Endothelial cell of umbilical vein (primary cell): ENCODE measurements around the gene TCN1. TPM values are rescaled to one million over a fixed set of nuclear protein-coding genes. Genes with fewer than 3 reads are reported as not detected.

Experiments
- BruUV-seq: library from RNA; stranded (reverse); fragments of 400-500 nt; replicated peaks from 2 replicates; lab custom pipeline; 2021; lab: Mats Ljungman, UMichigan
- CTCF ChIA-PET: fragments of 300-600, 350-600 bp; sonication (Branson Sonifier 250); formaldehyde crosslinking; loops from one replicate; lab custom pipeline; 2021; ENCODE audit warnings: antibody characterized with exemption, inconsistent platforms; lab: Charles Lee
- POLR2A ChIA-PET: fragments of 300-600, 350-600 bp; sonication (Branson Sonifier 250); formaldehyde crosslinking; loops from one replicate; lab custom pipeline; 2021; ENCODE audit warnings: antibody characterized with exemption, inconsistent platforms; lab: Charles Lee
- DNase-seq: peaks from one replicate; pipeline ENCODE4 v3.0.0-alpha.2; 2011; ENCODE audit warnings: low read depth, low spot score
- FAIRE-seq: peaks from 2 replicates; lab custom pipeline; 2011; peaks lifted over from hg19 to GRCh38; lab: Jason Lieb, UNC
- H2AFZ ChIP-seq: 2 replicates; pipeline ENCODE4 v1.6.0; 2012; ENCODE audit warnings: low read depth, low read length, control low read depth, inconsistent platforms
- H3K27ac ChIP-seq: 2 replicates; pipeline ENCODE4 v1.5.1; 2011; ENCODE audit warnings: low read depth, mild to moderate bottlenecking, control low read depth, low read length, moderate library complexity; ENCODE audit not compliant: insufficient read depth
- H3K27me3 ChIP-seq, 2 experiments: 2 replicates each; pipeline versions ENCODE4 v1.6.0 to v1.6.1; 2011; ENCODE audit warnings: low read length in 2 of 2, mixed read lengths in 1 of 2; ENCODE audit not compliant: control insufficient read depth in 2 of 2, insufficient read depth in 2 of 2
- H3K36me3 ChIP-seq, 2 experiments: 2 replicates in 1 of 2; 3 replicates in 1 of 2; pipeline ENCODE4 v1.5.1; 2011; ENCODE audit warnings: low read length in 2 of 2, mild to moderate bottlenecking in 1 of 2, moderate library complexity in 1 of 2; ENCODE audit not compliant: control insufficient read depth in 2 of 2, insufficient read depth in 2 of 2; ENCODE audit errors: extremely low read depth in 1 of 2
- H3K4me1 ChIP-seq: 3 replicates; pipeline ENCODE4 v1.5.1; 2011; ENCODE audit warnings: mild to moderate bottlenecking, low read length; ENCODE audit not compliant: control insufficient read depth, insufficient read depth; ENCODE audit errors: extremely low read depth
- H3K4me2 ChIP-seq: 2 replicates; pipeline ENCODE4 v1.6.1; 2011; ENCODE audit warnings: low read length, control low read depth, mixed read lengths; ENCODE audit not compliant: insufficient read depth
- H3K4me3 ChIP-seq, 3 experiments: fragments of 200-600 bp in 1 of 3; sonication (generic), shearing (Covaris generic) in 1 of 3; replicated peaks in 1 of 3; 2 replicates each; pipeline ENCODE4 v1.5.1; 2011 to 2016; ENCODE audit warnings: control low read depth in 3 of 3, low read length in 3 of 3, mild to moderate bottlenecking in 2 of 3, inconsistent platforms in 1 of 3, low read depth in 1 of 3, moderate library complexity in 1 of 3; ENCODE audit not compliant: insufficient read depth in 1 of 3
- H3K79me2 ChIP-seq: 2 replicates; pipeline ENCODE4 v1.6.0; 2012; ENCODE audit warnings: low read length, inconsistent platforms; ENCODE audit not compliant: control insufficient read depth, insufficient read depth
- H3K9ac ChIP-seq: replicated peaks from 2 replicates; pipeline ENCODE3; 2011; ENCODE audit warnings: low read length, control low read depth; ENCODE audit not compliant: insufficient read depth; ENCODE audit errors: extremely low read depth
- H3K9me1 ChIP-seq: replicated peaks from 3 replicates; pipeline ENCODE4 v1.6.0; 2011; ENCODE audit warnings: mild to moderate bottlenecking, low read length; ENCODE audit not compliant: control insufficient read depth, insufficient read depth; ENCODE audit errors: extremely low read depth
- H3K9me3 ChIP-seq: replicated peaks from 2 replicates; pipeline ENCODE4 v1.5.1; 2012; ENCODE audit warnings: low read length, inconsistent platforms; ENCODE audit not compliant: control insufficient read depth, insufficient read depth
- H4K20me1 ChIP-seq: replicated peaks from 2 replicates; pipeline ENCODE3; 2011; ENCODE audit warnings: mild to moderate bottlenecking, low read length; ENCODE audit not compliant: control insufficient read depth, insufficient read depth; ENCODE audit errors: extremely low read depth
- CTCF ChIP-seq, 2 donors: IDR thresholded peaks; 1 replicate in 1 of 2; 2 replicates in 1 of 2; pipeline ENCODE4 v1.5.1; 2011; ENCODE audit warnings: low read length in 2 of 2, mild to moderate bottlenecking in 2 of 2, moderate library complexity in 2 of 2, control low read depth in 1 of 2, inconsistent platforms in 1 of 2, low read depth in 1 of 2; ENCODE audit not compliant: insufficient read depth in 1 of 2; ENCODE audit errors: extremely low read depth in 1 of 2
- EZH2 ChIP-seq: IDR thresholded peaks from 2 replicates; pipeline ENCODE4 v1.6.1; 2012; ENCODE audit warnings: borderline replicate concordance, low read depth, mild to moderate bottlenecking, moderate library complexity, low read length, inconsistent platforms; ENCODE audit not compliant: severe bottlenecking
- FOS ChIP-seq: IDR thresholded peaks from 2 replicates; pipeline ENCODE4 v1.6.1; 2011; ENCODE audit warnings: mild to moderate bottlenecking, low read length, moderate library complexity, borderline replicate concordance; ENCODE audit not compliant: insufficient read depth
- GATA2 ChIP-seq: IDR thresholded peaks from 2 replicates; pipeline ENCODE4 v1.7.0; 2011; ENCODE audit warnings: low read depth, mild to moderate bottlenecking, moderate library complexity, mixed read lengths, low read length; ENCODE audit not compliant: insufficient read length, insufficient read depth
- JUN ChIP-seq: IDR thresholded peaks from 2 replicates; pipeline ENCODE4 v1.6.1; 2011; ENCODE audit warnings: borderline replicate concordance, low read depth; ENCODE audit not compliant: insufficient read length, insufficient read depth
- MYC ChIP-seq: IDR thresholded peaks from one replicate; pipeline ENCODE4 v1.6.1; 2011; ENCODE audit warnings: mild to moderate bottlenecking, low read depth, low read length
- POLR2A ChIP-seq: IDR thresholded peaks from 2 replicates; pipeline ENCODE4 v1.6.1; 2012; ENCODE audit warnings: low read depth, mild to moderate bottlenecking, control low read depth, low read length
- POLR2AphosphoS5 ChIP-seq: IDR thresholded peaks from 2 replicates; pipeline ENCODE4 v1.6.1; 2012; ENCODE audit warnings: low read depth, mild to moderate bottlenecking, control low read depth, low read length, moderate library complexity; ENCODE audit not compliant: insufficient read depth
- dilution Hi-C: fragments of 300-500 bp; cut with MboI; formaldehyde crosslinking; loops from one replicate; pipeline ENCODE4 v1.15.0; 2019; ENCODE audit warnings: low sequenced_read_pairs; ENCODE audit not compliant: extremely low pct_ligation_motif_present
- intact Hi-C: fragments of 100-400 bp; cut with micrococcal nuclease; formaldehyde crosslinking; loops from one replicate; pipeline ENCODE4 v1.10.0; 2022
- polyA plus RNA-seq, 4 experiments: library from polyadenylated mRNA; depleted of rRNA in 3 of 4; stranded (reverse) in 3 of 4; unstranded in 1 of 4; fragments of >200 nt; gene quantifications; 2 replicates each; pipeline versions ENCODE4 v1.2.1 to v1.2.3, GENCODE V29; 2011 to 2012; ENCODE audit warnings: missing spikeins in 1 of 4
- total RNA-seq: library from RNA; stranded (reverse); gene quantifications from 2 replicates; pipeline ENCODE4 v1.2.3, GENCODE V29; 2021
- TF ChIP-seq, protein P1 (sequence below): IDR thresholded peaks from 2 replicates; pipeline ENCODE4 v1.6.1; 2011; ENCODE audit not compliant: insufficient read depth, insufficient read length

Gene TCN1
- total and polyA plus RNA-seq, 2 donors (not counting 3 experiments of a cell fraction or from before 2014, with no cell fraction given), result not detected

DNA sequence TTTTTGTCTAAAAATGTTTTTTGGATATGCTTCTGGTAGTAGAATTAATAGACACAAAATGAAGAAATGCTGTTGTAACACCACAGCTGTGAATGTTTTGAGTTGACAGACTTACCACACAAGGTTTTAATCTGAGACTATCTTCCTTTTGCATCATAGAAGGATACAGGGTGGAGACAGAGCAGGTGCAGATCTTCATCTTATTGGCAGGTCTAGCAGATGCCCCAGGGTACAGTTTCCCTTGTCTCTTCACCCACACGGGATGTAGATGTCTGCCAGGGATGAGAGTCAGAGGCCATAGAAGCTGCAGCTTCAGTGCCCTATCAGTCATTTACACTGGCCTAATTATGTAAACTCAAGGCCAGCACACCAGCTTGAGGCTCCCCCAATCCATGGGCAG, 13.3 kb upstream of the TCN1 start:
- intact Hi-C loops, result no loop called here
- H3K79me2 ChIP-seq, result no peaks in the 10 kb centered on the region
- H3K9ac ChIP-seq, result no peak overlapping the region
- ChIA-PET CTCF (interaction anchor here (1.6 kb wide), 1 partner anchor 22 kb away, joined by 3 read pairs; no protein-coding TSS in a partner anchor), POLR2A (no interaction called here)
- no peaks in the 10 kb centered on the region for H3K9me3 ChIP-seq
- no peaks in the 10 kb centered on the region for H3K27me3 ChIP-seq
- peaks cover 2% of the 10 kb centered on the region for H3K9me1 ChIP-seq
- H3K27ac ChIP-seq, result no peak overlapping the region
- no peak overlapping the region for H3K4me3 ChIP-seq
- H3K4me2 ChIP-seq, result no peak overlapping the region
- BruUV-seq, result no TSS peak
- H4K20me1 ChIP-seq, result no peaks in the 10 kb centered on the region
- H3K36me3 ChIP-seq, result no peaks in the 10 kb centered on the region
- H2AFZ ChIP-seq, result no peak overlapping the region
- FAIRE-seq (no peak), DNase-seq (no peak)
- dilution Hi-C loops, result no loop called here
- TF ChIP-seq POLR2AphosphoS5 (no peak), POLR2A (no peak), FOS (no peak)
- TF ChIP-seq, protein P1, sequence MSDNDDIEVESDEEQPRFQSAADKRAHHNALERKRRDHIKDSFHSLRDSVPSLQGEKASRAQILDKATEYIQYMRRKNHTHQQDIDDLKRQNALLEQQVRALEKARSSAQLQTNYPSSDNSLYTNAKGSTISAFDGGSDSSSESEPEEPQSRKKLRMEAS, result no peak
- H3K4me1 ChIP-seq, result no peaks in the 10 kb centered on the region

DNA sequence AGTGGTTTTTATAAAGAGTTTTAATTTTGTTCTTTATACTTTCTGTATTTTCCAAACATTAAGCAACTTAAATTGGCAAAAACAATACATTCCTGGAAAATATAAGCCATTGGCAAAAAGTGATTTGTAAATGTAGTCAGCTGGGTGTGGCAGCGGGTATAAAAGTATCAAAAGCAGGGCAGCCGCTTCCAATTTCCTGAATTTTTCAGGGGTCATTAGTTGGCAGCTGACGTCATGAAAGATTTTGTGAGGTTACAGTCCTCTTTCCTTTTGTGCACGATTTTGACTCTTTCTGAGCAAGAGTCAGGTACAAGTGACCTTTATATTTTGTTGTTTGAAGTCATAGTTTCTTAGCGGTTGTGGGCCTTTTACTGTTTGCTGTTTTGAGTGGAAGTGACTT, 12.3 kb upstream of the TCN1 start, which contains the start of gene OOSP3:
OOSP3 (plus strand) TSS at position 208 of the 400 bp plus-strand sequence; CDS start at position 235, 27 bp downstream.
- Histone ChIP-seq H3K36me3 (no peaks in the 10 kb centered on the region), H3K27ac (no peak within 1 kb of the TSS), H3K79me2 (no peaks in the 10 kb centered on the region), H3K9me3 (no peaks in the 10 kb centered on the region), H2AFZ (peak within 1 kb of the TSS; percentile 2), H4K20me1 (no peaks in the 10 kb centered on the region), H3K4me3 (no peak within 1 kb of the TSS), H3K4me1 (no peaks in the 10 kb centered on the region), H3K9me1 (peaks cover 2% of the 10 kb centered on the region), H3K4me2 (no peak within 1 kb of the TSS), H3K27me3 (no peaks in the 10 kb centered on the region), H3K9ac (no peak within 1 kb of the TSS)
- TF ChIP-seq POLR2AphosphoS5 (no peak), GATA2 (no peak), MYC (no peak), JUN (no peak), POLR2A (no peak), EZH2 (no peak), FOS (no peak), CTCF (IDR thresholded peaks at IDR 0.05; ENCODE audit: extremely low read depth in 1 of 2, insufficient read depth in 1 of 2, low read depth in 1 of 2, low read length in 2 of 2) (no peak)
- TF ChIP-seq, protein P1, result no peak
- intact Hi-C loops (no loop called here), dilution Hi-C loops (no loop called here)
- BruUV-seq, result no TSS peak
- no peak for DNase-seq
- ChIA-PET POLR2A (no interaction called here), CTCF (interaction anchor here (1.6 kb wide), 1 partner anchor 23 kb away, joined by 3 read pairs; no protein-coding TSS in a partner anchor)
- FAIRE-seq, result peak; percentile 59
